ENCODE results near the gene HAUS1.

GRCh38 chr18:46060359-46060841, 43.8 kb upstream of the HAUS1 start:
- TF ChIP-seq CTCF (IDR thresholded peaks at IDR 0.05) (no peak), POLR2A (IDR thresholded peaks at IDR 0.05) (no peak)
